Stomach (tissue), 4 donors: ENCODE results near the gene INTS14.

ENCODE experiments used
- CTCF ChIP-seq, 7 experiments: fragments of 450-650 bp in 4 of 7; fragments of 200-600 bp in 3 of 7; sonication (generic) in 3 of 7; IDR thresholded peaks; one replicate each; pipeline ENCODE4 v1.5.1; 2016 to 2019; ENCODE audit warnings: antibody characterized with exemption in 7 of 7, control low read depth in 2 of 7, mild to moderate bottlenecking in 1 of 7
- POLR2AphosphoS5 ChIP-seq, 3 donors: sonication (generic); formaldehyde crosslinking; IDR thresholded peaks; one replicate each; pipeline ENCODE4 v1.6.1; 2016; ENCODE audit warnings: antibody characterized with exemption in 3 of 3

- TF ChIP-seq POLR2AphosphoS5 (IDR thresholded peaks at IDR 0.05) (no peak), CTCF (IDR thresholded peaks at IDR 0.05) (no peak)
Observed at GRCh38 chr15:65532738-65533051, 78.2 kb downstream of the INTS14 start.
